GM12878 (cell line): ENCODE results near the gene MIOS. TPM values are rescaled to one million over a fixed set of nuclear protein-coding genes. Genes with fewer than 3 reads are reported as not detected.

ENCODE experiments used
- ATAC-seq: fragments of 200-7000 bp; cut with Tn5 transposase; 3 replicates; pipeline ENCODE4 v1.9.1; 2020; ENCODE audit warnings: mild to moderate bottlenecking, moderate library complexity
- BruUV-seq: library from RNA; stranded (reverse); fragments of 400-500 nt; replicated peaks from 2 replicates; lab custom pipeline; 2021; lab: Mats Ljungman, UMichigan
- CTCF ChIA-PET: fragments of 300-600 bp; sonication (Branson Sonifier 250); formaldehyde crosslinking; extraction: SDS; loops from one replicate; lab custom pipeline; 2021; ENCODE audit warnings: inconsistent platforms; lab: Yijun Ruan, JAX
- POLR2A ChIA-PET: fragments of 350-600 bp; formaldehyde crosslinking; extraction: SDS; loops from one replicate; lab custom pipeline; 2021; ENCODE audit warnings: inconsistent platforms; lab: Charles Lee
- RAD21 ChIA-PET: fragments of 300-600 bp; sonication (Branson Sonifier 250); formaldehyde crosslinking; loops from one replicate; lab custom pipeline; 2023; ENCODE audit warnings: antibody characterized with exemption; ENCODE audit not compliant: unreplicated experiment; lab: Charles Lee
- SMC1A ChIA-PET: fragments of 300-600 bp; sonication (Branson Sonifier 250); formaldehyde crosslinking; loops from one replicate; lab custom pipeline; 2023; ENCODE audit not compliant: unreplicated experiment, uncharacterized antibody; lab: Charles Lee
- DNase-seq: peaks from one replicate; pipeline ENCODE4 v3.0.0-alpha.2; 2011; ENCODE audit warnings: low read depth, low spot score
- FAIRE-seq: peaks from 3 replicates; lab custom pipeline; 2011; peaks lifted over from hg19 to GRCh38; lab: Jason Lieb, UNC
- H2AFZ ChIP-seq: 2 replicates; pipeline ENCODE4 v1.6.0; 2011; ENCODE audit warnings: low read depth, low read length, control low read depth; ENCODE audit not compliant: control insufficient read depth
- H3K27ac ChIP-seq: 2 replicates; pipeline ENCODE4 v1.5.1; 2011; ENCODE audit warnings: control low read depth; ENCODE audit not compliant: control insufficient read depth, insufficient read depth
- H3K27me3 ChIP-seq, 2 experiments: replicated peaks in 1 of 2; 2 replicates each; pipeline versions ENCODE4 v1.6.0 to v1.6.1; 2011; ENCODE audit warnings: low read length in 1 of 2; ENCODE audit not compliant: control insufficient read depth in 2 of 2, insufficient read depth in 2 of 2
- H3K36me3 ChIP-seq, 2 experiments: 2 replicates each; pipeline ENCODE4 v1.5.1; 2011; ENCODE audit warnings: low read length in 1 of 2; ENCODE audit not compliant: control insufficient read depth in 2 of 2, insufficient read depth in 2 of 2
- H3K4me1 ChIP-seq: 2 replicates; pipeline ENCODE4 v1.6.1; 2011; ENCODE audit warnings: mild to moderate bottlenecking, low read length, moderate library complexity, mixed read lengths; ENCODE audit not compliant: control insufficient read depth, insufficient read depth
- H3K4me2 ChIP-seq: 2 replicates; pipeline ENCODE4 v1.6.0; 2011; ENCODE audit warnings: control low read depth; ENCODE audit not compliant: control insufficient read depth, insufficient read depth
- H3K4me3 ChIP-seq: fragments of 200-600 bp; sonication (generic); 2 replicates; pipeline ENCODE4 v1.5.1; 2016
- H3K79me2 ChIP-seq: 2 replicates; pipeline ENCODE4 v1.6.0; 2011; ENCODE audit warnings: low read length; ENCODE audit not compliant: control insufficient read depth, insufficient read depth
- H3K9ac ChIP-seq: 2 replicates; pipeline ENCODE4 v1.8.0; 2011; ENCODE audit warnings: low read length, control low read depth, mixed read lengths; ENCODE audit not compliant: control insufficient read depth, insufficient read depth
- H3K9me3 ChIP-seq: replicated peaks from 3 replicates; pipeline ENCODE4 v1.5.1; 2011; ENCODE audit warnings: mild to moderate bottlenecking, low read length; ENCODE audit not compliant: control insufficient read depth, insufficient read depth
- H4K20me1 ChIP-seq: 2 replicates; pipeline ENCODE4 v1.6.0; 2011; ENCODE audit not compliant: control insufficient read depth, insufficient read depth
- ATF3 ChIP-seq: IDR thresholded peaks from 2 replicates; pipeline ENCODE4 v1.6.1; 2011; ENCODE audit warnings: low read depth, mild to moderate bottlenecking, low read length, moderate library complexity, borderline replicate concordance; ENCODE audit errors: extremely low read depth
- BCL3 ChIP-seq: IDR thresholded peaks from 2 replicates; pipeline ENCODE4 v1.6.1; 2011; ENCODE audit warnings: borderline replicate concordance, low read depth, mild to moderate bottlenecking, moderate library complexity, low read length; ENCODE audit not compliant: insufficient read depth, poor library complexity, severe bottlenecking
- EZH2 ChIP-seq: IDR thresholded peaks from 2 replicates; pipeline ENCODE4 v1.6.1; 2012; ENCODE audit warnings: low read depth, mild to moderate bottlenecking, control low read depth, inconsistent platforms, low read length, borderline replicate concordance; ENCODE audit not compliant: control insufficient read depth
- FOS ChIP-seq: IDR thresholded peaks from 3 replicates; pipeline ENCODE4 v1.6.1; 2011; ENCODE audit warnings: borderline replicate concordance; ENCODE audit not compliant: insufficient read length; ENCODE audit errors: extremely low read depth
- HDAC6 ChIP-seq: fragments of 200-600 bp; sonication (generic); IDR thresholded peaks from one replicate; pipeline ENCODE4 v1.8.0; 2017; ENCODE audit warnings: antibody characterized with exemption; ENCODE audit not compliant: unreplicated experiment
- HDGF ChIP-seq: fragments of 450-650 bp; IDR thresholded peaks from 2 replicates; pipeline ENCODE4 v1.6.1; 2016; ENCODE audit warnings: antibody characterized with exemption
- NFIC ChIP-seq: IDR thresholded peaks from 2 replicates; pipeline ENCODE4 v1.6.1; 2012; ENCODE audit warnings: low read depth, mild to moderate bottlenecking, inconsistent platforms, low read length, moderate library complexity
- SMARCA5 ChIP-seq: fragments of 450-650 bp; IDR thresholded peaks from 2 replicates; pipeline ENCODE4 v1.6.1; 2017; ENCODE audit warnings: mild to moderate bottlenecking
- TARDBP ChIP-seq: IDR thresholded peaks from 2 replicates; pipeline ENCODE4 v1.6.1; 2016; ENCODE audit warnings: borderline replicate concordance
- USF1 ChIP-seq: IDR thresholded peaks from 2 replicates; pipeline ENCODE4 v1.6.1; 2011; ENCODE audit warnings: borderline replicate concordance, low read depth, mild to moderate bottlenecking, moderate library complexity, mixed read lengths, low read length; ENCODE audit not compliant: insufficient read depth; ENCODE audit errors: extremely low read length
- WRNIP1 ChIP-seq: IDR thresholded peaks from 2 replicates; pipeline ENCODE4 v1.6.1; 2011; ENCODE audit warnings: low read depth, low read length, improper control_type of control experiment, borderline replicate concordance
- ZNF207 ChIP-seq: fragments of 450-650 bp; IDR thresholded peaks from 2 replicates; pipeline ENCODE4 v1.6.1; 2014; ENCODE audit warnings: antibody characterized with exemption, mild to moderate bottlenecking, borderline replicate concordance
- WGBS: methylation state at CpG from one replicate; pipeline ENCODE4 v1.1.6; 2016; ENCODE audit warnings: low lambda C conversion rate; ENCODE audit not compliant: insufficient replicate concordance, insufficient coverage; ENCODE audit errors: missing lambda C conversion rate; 5-methylcytosine and 5-hydroxymethylcytosine counted together
- in situ Hi-C: fragments of 300-500 bp; cut with MboI; formaldehyde crosslinking; loops from 9 replicates; pipeline ENCODE4 v1.14.3; 2018; ENCODE audit warnings: mixed read lengths
- intact Hi-C: fragments of 100-400 bp; cut with micrococcal nuclease; formaldehyde crosslinking; loops from one replicate; pipeline ENCODE4 v1.14.2; 2022; ENCODE audit not compliant: unreplicated experiment
- polyA plus RNA-seq, 11 experiments: library from polyadenylated mRNA; depleted of rRNA in 4 of 11; unstranded in 6 of 11; stranded (reverse) in 5 of 11; fragments of >200 nt; fragmentation: Nextera tagmentation in 4 of 11; fragmentation: Illumina TruSeq in 1 of 11; extraction: Ambion mirVana in 4 of 11; extraction: Trizol in 1 of 11; gene quantifications; 1 replicate in 1 of 11; 2 replicates in 10 of 11; pipeline versions ENCODE4 v1.2.1 to v1.2.3, GENCODE V29; 2011 to 2016; ENCODE audit warnings: inconsistent platforms in 2 of 11, missing spikeins in 2 of 11, low read depth in 1 of 11
- total RNA-seq, 4 experiments: library from RNA; depleted of rRNA in 3 of 4; stranded (reverse); fragments of >200 nt in 3 of 4; fragmentation: Illumina TruSeq in 1 of 4; extraction: Trizol in 1 of 4; gene quantifications; 2 replicates each; pipeline versions ENCODE4 v1.2.1 to v1.2.3, GENCODE V29; 2013 to 2021
- TF ChIP-seq, protein P1 (sequence below): IDR thresholded peaks from 2 replicates; pipeline ENCODE4 v1.6.1; 2012; ENCODE audit warnings: low read depth, low read length, improper control_type of control experiment

Gene MIOS
- total and polyA plus RNA-seq, 10 of the 15 experiments (the other 5 are each of a cell fraction or from before 2014, with no cell fraction given), result 13.1 to 94.9 (median 54.2) TPM

- no TSS peak for BruUV-seq
- intact Hi-C loops (no loop called here), in situ Hi-C loops (no loop called here)
- ChIA-PET POLR2A (interaction anchor here (0.5 to 0.6 kb wide), 2 partner anchors 12 to 1469 kb away, joined by 3 read pairs; no protein-coding TSS in a partner anchor), SMC1A (no interaction called here), CTCF (interaction anchor here (0.8 to 0.9 kb wide), 2 partner anchors 9 to 344 kb away, joined by 3 to 4 read pairs; partner anchors contain the start of gene C1GALT1), RAD21 (no interaction called here)
- H4K20me1 ChIP-seq, result no peaks in the 10 kb centered on the region
- TF ChIP-seq FOS (no peak), SMARCA5 (no peak), TARDBP (no peak), WRNIP1 (no peak), USF1 (no peak), HDAC6 (no peak), ZNF207 (no peak), ATF3 (no peak), NFIC (no peak), BCL3 (no peak), EZH2 (no peak), HDGF (no peak)
- TF ChIP-seq, protein P1, sequence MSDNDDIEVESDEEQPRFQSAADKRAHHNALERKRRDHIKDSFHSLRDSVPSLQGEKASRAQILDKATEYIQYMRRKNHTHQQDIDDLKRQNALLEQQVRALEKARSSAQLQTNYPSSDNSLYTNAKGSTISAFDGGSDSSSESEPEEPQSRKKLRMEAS, result no peak
- no peak overlapping the region for H3K4me3 ChIP-seq
- ATAC-seq (no peak), DNase-seq (no peak), FAIRE-seq (no peak)
- H2AFZ ChIP-seq, result no peak overlapping the region
- H3K9me3 ChIP-seq, result no peaks in the 10 kb centered on the region
- no peak overlapping the region for H3K27ac ChIP-seq
- H3K4me2 ChIP-seq, result no peak overlapping the region
- no peak overlapping the region for H3K9ac ChIP-seq
- no peaks in the 10 kb centered on the region for H3K4me1 ChIP-seq
- no peaks in the 10 kb centered on the region for H3K79me2 ChIP-seq
- no peaks in the 10 kb centered on the region; a peak in 2 of 4 replicates for H3K27me3 ChIP-seq
- H3K36me3 ChIP-seq, result no peaks in the 10 kb centered on the region
- WGBS, result 57% methylated on average over 2 of the region's 2 CpGs
These were observed 40.7 kb upstream of the MIOS start for GRCh38 chr7:7526006-7526405.
